ENCODE measurements around the gene SLC5A10. TPM values are rescaled to one million over a fixed set of nuclear protein-coding genes. Genes with fewer than 3 reads are reported as not detected.

SLC5A10 gene
- polyA plus RNA-seq, 1 of the 3 experiments (the other 2 are of a cell fraction), result not detected

GRCh38 chr17:19018600-19018950 is 66.6 kb downstream of the SLC5A10 start:
- Histone ChIP-seq H3K9ac (no peak overlapping the region), H3K36me3 (replicated peaks in 1 of 2; ENCODE audit: control insufficient read depth in 1 of 2, insufficient read depth in 2 of 2, low read length in 1 of 2) (no peaks in the 10 kb centered on the region), H3K4me2 (no peak overlapping the region), H3K4me3 (ENCODE audit: low read depth in 2 of 2, low read length in 1 of 2) (no peak overlapping the region), H2AFZ (ENCODE audit: low read depth) (no peak overlapping the region), H4K20me1 (ENCODE audit: insufficient read depth) (no peaks in the 10 kb centered on the region), H3K79me2 (ENCODE audit: insufficient read depth) (no peaks in the 10 kb centered on the region), H3F3A (replicated peaks; ENCODE audit: insufficient read depth) (peaks cover 5% of the 10 kb centered on the region), H3K9me3 (no peaks in the 10 kb centered on the region), H3K27me3 (ENCODE audit: insufficient read depth) (no peaks in the 10 kb centered on the region), H3K9me2 (no peaks in the 10 kb centered on the region), H3K4me1 (ENCODE audit: control insufficient read depth in 1 of 2, insufficient read depth in 2 of 2, low read depth in 1 of 2, low read length in 1 of 2) (peaks cover 0 to 14% of the 10 kb centered on the region in 2 experiments; a peak in 1 of 4 replicates), H3K27ac (ENCODE audit: low read depth in 2 of 2, low read length in 1 of 2) (no peak overlapping the region)
- TF ChIP-seq TEAD4 (IDR thresholded peaks at IDR 0.05; ENCODE audit: borderline replicate concordance, insufficient read depth) (no peak), IRF3 (IDR thresholded peaks at IDR 0.05; ENCODE audit: low read depth, low read length) (no peak), POLR2AphosphoS5 (IDR thresholded peaks at IDR 0.05; ENCODE audit: low read depth, low read length) (no peak), FOSL2 (IDR thresholded peaks at IDR 0.05; ENCODE audit: borderline replicate concordance, low read depth) (no peak), MXI1 (IDR thresholded peaks at IDR 0.05; ENCODE audit: low read depth, low read length) (no peak), ZBTB33 (IDR thresholded peaks at IDR 0.05; ENCODE audit: borderline replicate concordance, low read depth) (no peak), REST (IDR thresholded peaks at IDR 0.05; ENCODE audit: low read depth, low read length) (no peak), RFX5 (IDR thresholded peaks at IDR 0.05; ENCODE audit: low read length) (no peak), EP300 (IDR thresholded peaks at IDR 0.05; ENCODE audit: borderline replicate concordance in 1 of 2, low read depth in 1 of 2, low read length in 1 of 2) (no peak), EZH2phosphoT487 (IDR thresholded peaks at IDR 0.05; ENCODE audit: borderline replicate concordance, low read depth) (no peak), FOXM1 (IDR thresholded peaks at IDR 0.05; ENCODE audit: low read depth) (no peak), USF1 (IDR thresholded peaks at IDR 0.05; ENCODE audit: borderline replicate concordance, low read depth) (no peak), CTCF (IDR thresholded peaks at IDR 0.05) (no peak), ELF1 (IDR thresholded peaks at IDR 0.05) (no peak), CHD2 (IDR thresholded peaks at IDR 0.05; ENCODE audit: low read length, partially characterized antibody) (no peak), PBX3 (IDR thresholded peaks at IDR 0.05) (no peak), MEF2A (IDR thresholded peaks at IDR 0.05; ENCODE audit: borderline replicate concordance, low read depth) (no peak), MAX (IDR thresholded peaks at IDR 0.05; ENCODE audit: low read depth) (no peak), SIN3A (IDR thresholded peaks at IDR 0.05; ENCODE audit: borderline replicate concordance, low read depth, low read length) (no peak)
- no peak for DNase-seq
- ChIA-PET POLR2A (no interaction called here), CTCF (interaction anchor here (1.4 kb wide), 1 partner anchor 57 kb away, joined by 3 read pairs; no protein-coding TSS in a partner anchor)
- 55% methylated on average over 2 of the region's 6 CpGs for WGBS (ENCODE audit: low lambda C conversion rate)
